ENCODE measurements around the gene NPIPB8.

DNA sequence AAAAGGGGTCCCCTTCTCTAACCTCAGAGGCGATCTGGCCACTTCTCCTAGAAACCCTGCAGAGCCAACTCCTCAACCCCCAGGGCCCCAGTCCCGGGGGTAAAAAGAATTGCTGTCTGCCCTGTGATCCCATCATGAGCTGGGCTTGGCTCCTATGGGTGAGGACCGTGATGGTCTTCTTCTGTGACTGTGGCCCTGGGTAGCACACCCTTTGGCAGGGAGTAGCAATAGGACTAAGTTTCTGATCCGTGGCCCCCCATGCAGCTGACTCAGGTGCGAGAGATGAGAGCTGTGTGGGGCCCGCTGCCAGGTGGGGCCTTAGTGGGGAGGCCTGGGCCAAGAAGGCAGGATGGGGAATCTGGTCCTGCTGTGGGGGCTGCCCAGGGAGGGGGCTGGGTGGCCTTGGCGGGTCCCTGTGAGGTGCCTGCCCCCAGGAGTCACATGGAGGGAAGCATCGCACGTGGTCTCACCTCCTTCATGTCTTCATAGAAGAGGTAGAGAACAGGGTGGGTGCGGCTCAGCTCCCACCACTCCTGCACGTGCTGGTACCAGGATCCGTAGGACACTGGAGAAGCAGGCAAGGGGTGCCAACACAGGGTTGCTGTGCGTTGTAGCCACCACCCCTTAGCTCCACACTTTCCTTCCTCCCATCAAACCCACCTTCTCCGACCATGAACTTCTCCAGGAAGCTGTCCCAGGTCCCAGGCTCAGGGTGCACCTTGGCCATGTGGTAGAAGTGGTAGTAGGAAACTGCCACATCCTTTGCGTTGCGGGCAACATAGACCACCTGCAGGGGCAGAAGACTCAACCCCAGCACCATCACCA lies 31.4 kb upstream of the NPIPB8 start:
- TF ChIP-seq, protein P1, sequence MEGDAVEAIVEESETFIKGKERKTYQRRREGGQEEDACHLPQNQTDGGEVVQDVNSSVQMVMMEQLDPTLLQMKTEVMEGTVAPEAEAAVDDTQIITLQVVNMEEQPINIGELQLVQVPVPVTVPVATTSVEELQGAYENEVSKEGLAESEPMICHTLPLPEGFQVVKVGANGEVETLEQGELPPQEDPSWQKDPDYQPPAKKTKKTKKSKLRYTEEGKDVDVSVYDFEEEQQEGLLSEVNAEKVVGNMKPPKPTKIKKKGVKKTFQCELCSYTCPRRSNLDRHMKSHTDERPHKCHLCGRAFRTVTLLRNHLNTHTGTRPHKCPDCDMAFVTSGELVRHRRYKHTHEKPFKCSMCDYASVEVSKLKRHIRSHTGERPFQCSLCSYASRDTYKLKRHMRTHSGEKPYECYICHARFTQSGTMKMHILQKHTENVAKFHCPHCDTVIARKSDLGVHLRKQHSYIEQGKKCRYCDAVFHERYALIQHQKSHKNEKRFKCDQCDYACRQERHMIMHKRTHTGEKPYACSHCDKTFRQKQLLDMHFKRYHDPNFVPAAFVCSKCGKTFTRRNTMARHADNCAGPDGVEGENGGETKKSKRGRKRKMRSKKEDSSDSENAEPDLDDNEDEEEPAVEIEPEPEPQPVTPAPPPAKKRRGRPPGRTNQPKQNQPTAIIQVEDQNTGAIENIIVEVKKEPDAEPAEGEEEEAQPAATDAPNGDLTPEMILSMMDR (IDR thresholded peaks at IDR 0.05): no peak
- TF ChIP-seq POLR2A (IDR thresholded peaks at IDR 0.05) (no peak), EP300 (IDR thresholded peaks at IDR 0.05) (no peak)

All from ovary (tissue), 3 donors.